Measurements from ENCODE around the gene NPS.

The NPS gene

GRCh38 chr10:127526161-127526560, 22.9 kb upstream of the NPS start:
- no peak for ATAC-seq
- no peak for TF ChIP-seq ZNF565 (CRISPR knock-in tag; conservative IDR thresholded peaks at IDR 0.05; ENCODE audit: low read depth)
- TF ChIP-seq ISL1 (CRISPR knock-in tag; IDR thresholded peaks at IDR 0.05) = no peak
- no peak for TF ChIP-seq RARB (CRISPR knock-in tag; IDR thresholded peaks at IDR 0.05)
- no peak for TF ChIP-seq TSHZ2 (CRISPR knock-in tag; IDR thresholded peaks at IDR 0.05)
- TF ChIP-seq ZC3H10 (CRISPR knock-in tag; IDR thresholded peaks at IDR 0.05) = no peak

GRCh38 chr10:127527320-127527719, 21.8 kb upstream of the NPS start:
- TF ChIP-seq SNAI2 (CRISPR knock-in tag; IDR thresholded peaks at IDR 0.05) (no peak), ZC3H10 (CRISPR knock-in tag; IDR thresholded peaks at IDR 0.05) (no peak)
- no peak for ATAC-seq

GRCh38 chr10:127527891-127528290, 21.2 kb upstream of the NPS start:
- TF ChIP-seq CSRNP3 (CRISPR knock-in tag; IDR thresholded peaks at IDR 0.05) = no peak
- TF ChIP-seq ZNF70 (CRISPR knock-in tag; IDR thresholded peaks at IDR 0.05) = no peak
- no peak for TF ChIP-seq ZNF565 (CRISPR knock-in tag; conservative IDR thresholded peaks at IDR 0.05; ENCODE audit: low read depth)
- TF ChIP-seq ZNF8 (CRISPR knock-in tag; IDR thresholded peaks at IDR 0.05) = no peak
- TF ChIP-seq SNAI2 (CRISPR knock-in tag; IDR thresholded peaks at IDR 0.05) = no peak
- TF ChIP-seq TCF4 (CRISPR knock-in tag; IDR thresholded peaks at IDR 0.05; ENCODE audit: borderline replicate concordance) = no peak
- no peak for TF ChIP-seq TSHZ2 (CRISPR knock-in tag; IDR thresholded peaks at IDR 0.05)
- no peak for TF ChIP-seq CSDC2 (CRISPR knock-in tag; IDR thresholded peaks at IDR 0.05)
- TF ChIP-seq PATZ1 (CRISPR knock-in tag; IDR thresholded peaks at IDR 0.05; ENCODE audit: borderline replicate concordance) = no peak
- no peak for TF ChIP-seq RARB (CRISPR knock-in tag; IDR thresholded peaks at IDR 0.05)
- no peak for TF ChIP-seq CREB5 (CRISPR knock-in tag; IDR thresholded peaks at IDR 0.05; ENCODE audit: low read depth)
- ATAC-seq = no peak

- ATAC-seq = no peak
- TF ChIP-seq ZNF565 (CRISPR knock-in tag; conservative IDR thresholded peaks at IDR 0.05; ENCODE audit: low read depth) (no peak), ISL1 (CRISPR knock-in tag; IDR thresholded peaks at IDR 0.05) (no peak), PPARA (CRISPR knock-in tag; IDR thresholded peaks at IDR 0.05; ENCODE audit: borderline replicate concordance) (no peak), POU6F1 (CRISPR knock-in tag; IDR thresholded peaks at IDR 0.05; ENCODE audit: borderline replicate concordance, low read depth) (no peak), OSR1 (CRISPR knock-in tag; IDR thresholded peaks at IDR 0.05) (no peak), CSRNP3 (CRISPR knock-in tag; IDR thresholded peaks at IDR 0.05) (no peak)
Observed at GRCh38 chr10:127532193-127532592, 16.9 kb upstream of the NPS start.
